ENCODE data around the gene ADGRV1.

DNA sequence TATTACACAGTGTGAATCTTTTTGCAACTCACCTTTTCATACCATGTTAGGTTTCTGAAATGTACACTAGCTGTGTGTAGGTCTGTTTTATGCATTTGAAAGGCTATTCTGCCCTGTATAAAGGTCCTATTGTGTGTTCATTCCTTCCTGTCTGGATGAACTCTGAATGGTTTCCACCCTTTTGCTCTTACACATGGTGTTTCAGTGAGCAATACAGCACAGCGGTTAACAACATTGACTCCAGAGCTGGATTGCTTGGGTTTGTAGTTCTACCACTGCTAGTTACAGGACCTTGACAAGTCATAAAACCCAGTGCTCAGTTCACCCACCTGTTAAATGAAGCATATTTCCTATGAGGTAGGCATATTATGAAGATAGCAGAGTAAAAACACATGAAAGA is 331.6 kb downstream of the ADGRV1 start:
- no peak for TF ChIP-seq EZH2 (IDR thresholded peaks at IDR 0.05)
- no peak for TF ChIP-seq POLR2AphosphoS5 (IDR thresholded peaks at IDR 0.05; ENCODE audit: borderline replicate concordance, low read depth, low read length)

Data from SK-N-MC (cell line).